ENCODE data around the gene BTBD9. TPM values are rescaled to one million over a fixed set of nuclear protein-coding genes. Genes with fewer than 3 reads are reported as not detected.

Gene BTBD9
- total and polyA plus RNA-seq, 2 experiments from 2014 or later: 13.0 to 17.0 TPM

GRCh38 chr6:38495922-38496635, 143.7 kb downstream of the BTBD9 start:
- WGBS (ENCODE audit: low lambda C conversion rate, missing lambda C conversion rate): 83% methylated on average over 5 of the region's 5 CpGs
- no peak overlapping the region for H2AFZ ChIP-seq

GRCh38 chr6:38495518-38495917, 144.2 kb downstream of the BTBD9 start:
- Histone ChIP-seq H3K9me3 (ENCODE audit: low read depth) (no peaks in the 10 kb centered on the region), H3K9me2 (replicated peaks; ENCODE audit: insufficient read depth) (no peaks in the 10 kb centered on the region), H3K36me3 (replicated peaks; ENCODE audit: insufficient read depth, low read depth) (no peaks in the 10 kb centered on the region), H3K79me2 (no peaks in the 10 kb centered on the region), H3K4me3 (no peak overlapping the region), H2AFZ (no peak overlapping the region), H3K4me1 (ENCODE audit: insufficient read depth) (no peaks in the 10 kb centered on the region), H3K27me3 (no peaks in the 10 kb centered on the region), H4K20me1 (ENCODE audit: insufficient read depth, poor library complexity, severe bottlenecking) (no peaks in the 10 kb centered on the region), H3K27ac (no peak overlapping the region), H3K4me2 (no peak overlapping the region)
- no peak for TF ChIP-seq EZH2 (IDR thresholded peaks at IDR 0.05; ENCODE audit: borderline replicate concordance)
- no peak for TF ChIP-seq EZH2phosphoT487 (IDR thresholded peaks at IDR 0.05; ENCODE audit: low read depth, severe bottlenecking, unreplicated experiment)
- no peak for TF ChIP-seq CTCF (IDR thresholded peaks at IDR 0.05; ENCODE audit: poor library complexity)
- 84% methylated on average over 5 of the region's 5 CpGs for WGBS (ENCODE audit: low lambda C conversion rate, missing lambda C conversion rate)
- no peak for DNase-seq (ENCODE audit: low spot score)

More at GRCh38 chr6:38495922-38496635, 143.7 kb downstream of the BTBD9 start:
- DNase-seq (ENCODE audit: low spot score): no peak
- H3K9me3 ChIP-seq (ENCODE audit: low read depth): no peaks in the 10 kb centered on the region
- H3K79me2 ChIP-seq: no peaks in the 10 kb centered on the region
- no peak overlapping the region for H3K27ac ChIP-seq
- H3K4me3 ChIP-seq: no peak overlapping the region
- no peaks in the 10 kb centered on the region for H3K4me1 ChIP-seq (ENCODE audit: insufficient read depth)
- H4K20me1 ChIP-seq (ENCODE audit: insufficient read depth, poor library complexity, severe bottlenecking): no peaks in the 10 kb centered on the region
- H3K9me2 ChIP-seq (replicated peaks; ENCODE audit: insufficient read depth): no peaks in the 10 kb centered on the region
- H3K4me2 ChIP-seq: no peak overlapping the region
- no peaks in the 10 kb centered on the region for H3K36me3 ChIP-seq (replicated peaks; ENCODE audit: insufficient read depth, low read depth)
- TF ChIP-seq EZH2phosphoT487 (IDR thresholded peaks at IDR 0.05; ENCODE audit: low read depth, severe bottlenecking, unreplicated experiment) (no peak), CTCF (IDR thresholded peaks at IDR 0.05; ENCODE audit: poor library complexity) (no peak), EZH2 (IDR thresholded peaks at IDR 0.05; ENCODE audit: borderline replicate concordance) (no peak)
- H3K27me3 ChIP-seq: no peaks in the 10 kb centered on the region

- DNase-seq (ENCODE audit: low spot score): peak; percentile 76
- no peaks in the 10 kb centered on the region for H3K27me3 ChIP-seq
- WGBS (ENCODE audit: low lambda C conversion rate, missing lambda C conversion rate): 31% methylated on average over 6 of the region's 6 CpGs
Measured at GRCh38 chr6:38493931-38494547, 145.7 kb downstream of the BTBD9 start.

More at GRCh38 chr6:38493931-38494547, 145.7 kb downstream of the BTBD9 start:
- no peak overlapping the region for H3K27ac ChIP-seq
- H3K79me2 ChIP-seq: no peaks in the 10 kb centered on the region
- no peaks in the 10 kb centered on the region for H4K20me1 ChIP-seq (ENCODE audit: insufficient read depth, poor library complexity, severe bottlenecking)
- H3K36me3 ChIP-seq (replicated peaks; ENCODE audit: insufficient read depth, low read depth): no peaks in the 10 kb centered on the region
- H3K4me3 ChIP-seq: no peak overlapping the region
- H3K4me2 ChIP-seq: no peak overlapping the region
- no peak overlapping the region for H2AFZ ChIP-seq
- TF ChIP-seq EZH2phosphoT487 (IDR thresholded peaks at IDR 0.05; ENCODE audit: low read depth, severe bottlenecking, unreplicated experiment) (no peak), EZH2 (IDR thresholded peaks at IDR 0.05; ENCODE audit: borderline replicate concordance) (no peak), CTCF (IDR thresholded peaks at IDR 0.05; ENCODE audit: poor library complexity) (peak; percentile 95)
- H3K9me3 ChIP-seq (ENCODE audit: low read depth): no peaks in the 10 kb centered on the region
- H3K9me2 ChIP-seq (replicated peaks; ENCODE audit: insufficient read depth): no peaks in the 10 kb centered on the region
- no peaks in the 10 kb centered on the region for H3K4me1 ChIP-seq (ENCODE audit: insufficient read depth)

Data from hepatocyte (in vitro differentiated cells).